ENCODE results near the gene TAF8. TPM values are rescaled to one million over a fixed set of nuclear protein-coding genes. Genes with fewer than 3 reads are reported as not detected.

The TAF8 gene
- total RNA-seq, 1 donor: 16.3 TPM

- Histone ChIP-seq H3K27me3 (ENCODE audit: insufficient read depth, low read length) (peaks cover 15% of the 10 kb centered on the region), H3K4me3 (ENCODE audit: insufficient read depth, low read length) (no peak overlapping the region), H3K9me3 (ENCODE audit: low read depth, low read length) (no peaks in the 10 kb centered on the region), H3K79me2 (ENCODE audit: insufficient read depth, low read length) (peaks cover 7% of the 10 kb centered on the region), H3K36me3 (ENCODE audit: insufficient read depth, low read length) (no peaks in the 10 kb centered on the region), H3K4me1 (ENCODE audit: insufficient read depth, low read length) (peaks cover 26% of the 10 kb centered on the region), H4K20me1 (ENCODE audit: insufficient read depth, low read length) (no peaks in the 10 kb centered on the region), H2AFZ (ENCODE audit: low read length) (no peak overlapping the region), H3K4me2 (ENCODE audit: insufficient read depth, low read length) (no peak overlapping the region), H3K27ac (ENCODE audit: low read depth, low read length) (no peak overlapping the region)
- no peak for DNase-seq (ENCODE audit: insufficient read length, low spot score, missing footprints)
- TF ChIP-seq CTCF (IDR thresholded peaks at IDR 0.05; ENCODE audit: extremely low read depth, low read depth, low read length): no peak
Measured at GRCh38 chr6:42047213-42047590, 3.1 kb upstream of the TAF8 start.

GRCh38 chr6:42047790-42048405 is 2.4 kb upstream of the TAF8 start:
- peak; percentile 58 for DNase-seq (ENCODE audit: insufficient read length, low spot score, missing footprints)
- peaks cover 26% of the 10 kb centered on the region for H3K4me1 ChIP-seq (ENCODE audit: insufficient read depth, low read length)
- no peaks in the 10 kb centered on the region for H4K20me1 ChIP-seq (ENCODE audit: insufficient read depth, low read length)

GRCh38 chr6:42049116-42049809 is 1.1 kb upstream of the TAF8 start:
- H3K27ac ChIP-seq (ENCODE audit: low read depth, low read length): no peak overlapping the region
- no peak for TF ChIP-seq CTCF (IDR thresholded peaks at IDR 0.05; ENCODE audit: extremely low read depth, low read depth, low read length)
- no peak for DNase-seq (ENCODE audit: insufficient read length, low spot score, missing footprints)
- peak overlapping the region; percentile 96 for H2AFZ ChIP-seq (ENCODE audit: low read length)
- H3K36me3 ChIP-seq (ENCODE audit: insufficient read depth, low read length): peaks cover 12% of the 10 kb centered on the region
- peaks cover 26% of the 10 kb centered on the region for H3K4me1 ChIP-seq (ENCODE audit: insufficient read depth, low read length)
- peaks cover 12% of the 10 kb centered on the region for H3K79me2 ChIP-seq (ENCODE audit: insufficient read depth, low read length)
- H3K27me3 ChIP-seq (ENCODE audit: insufficient read depth, low read length): peaks cover 15% of the 10 kb centered on the region
- no peaks in the 10 kb centered on the region for H4K20me1 ChIP-seq (ENCODE audit: insufficient read depth, low read length)
- peak overlapping the region; percentile 89 for H3K4me2 ChIP-seq (ENCODE audit: insufficient read depth, low read length)
- peak overlapping the region; percentile 85 for H3K4me3 ChIP-seq (ENCODE audit: insufficient read depth, low read length)
- H3K9me3 ChIP-seq (ENCODE audit: low read depth, low read length): no peaks in the 10 kb centered on the region

More at GRCh38 chr6:42047790-42048405, 2.4 kb upstream of the TAF8 start:
- Histone ChIP-seq H3K27me3 (ENCODE audit: insufficient read depth, low read length) (peaks cover 15% of the 10 kb centered on the region), H3K4me3 (ENCODE audit: insufficient read depth, low read length) (peak overlapping the region; percentile 85), H2AFZ (ENCODE audit: low read length) (peak overlapping the region; percentile 96), H3K36me3 (ENCODE audit: insufficient read depth, low read length) (peaks cover 4% of the 10 kb centered on the region), H3K79me2 (ENCODE audit: insufficient read depth, low read length) (peaks cover 12% of the 10 kb centered on the region), H3K27ac (ENCODE audit: low read depth, low read length) (no peak overlapping the region), H3K9me3 (ENCODE audit: low read depth, low read length) (no peaks in the 10 kb centered on the region), H3K4me2 (ENCODE audit: insufficient read depth, low read length) (peak overlapping the region; percentile 89)
- no peak for TF ChIP-seq CTCF (IDR thresholded peaks at IDR 0.05; ENCODE audit: extremely low read depth, low read depth, low read length)

GRCh38 chr6:42049948-42050296 is 402 bp upstream of the TAF8 start:
- peaks cover 12% of the 10 kb centered on the region for H3K36me3 ChIP-seq (ENCODE audit: insufficient read depth, low read length)
- no peak overlapping the region for H3K27ac ChIP-seq (ENCODE audit: low read depth, low read length)
- peaks cover 15% of the 10 kb centered on the region for H3K27me3 ChIP-seq (ENCODE audit: insufficient read depth, low read length)
- peak overlapping the region; percentile 99 for H3K4me3 ChIP-seq (ENCODE audit: insufficient read depth, low read length)
- no peaks in the 10 kb centered on the region for H3K9me3 ChIP-seq (ENCODE audit: low read depth, low read length)
- H3K4me1 ChIP-seq (ENCODE audit: insufficient read depth, low read length): peaks cover 25% of the 10 kb centered on the region
- no peak for DNase-seq (ENCODE audit: insufficient read length, low spot score, missing footprints)
- H2AFZ ChIP-seq (ENCODE audit: low read length): peak overlapping the region; percentile 80
- H3K79me2 ChIP-seq (ENCODE audit: insufficient read depth, low read length): peaks cover 12% of the 10 kb centered on the region
- no peaks in the 10 kb centered on the region for H4K20me1 ChIP-seq (ENCODE audit: insufficient read depth, low read length)
- H3K4me2 ChIP-seq (ENCODE audit: insufficient read depth, low read length): peak overlapping the region; percentile 84
- TF ChIP-seq CTCF (IDR thresholded peaks at IDR 0.05; ENCODE audit: extremely low read depth, low read depth, low read length): no peak
